K562 (cell line): ENCODE results near the gene ZNF558. TPM values are rescaled to one million over a fixed set of nuclear protein-coding genes. Genes with fewer than 3 reads are reported as not detected.

ENCODE experiments used
- ATF1 ChIP-seq, 2 experiments: fragments of 450-650 bp in 1 of 2; IDR thresholded peaks; 2 replicates each; pipeline ENCODE4 v1.6.1; 2016; ENCODE audit warnings: missing compliant biosample characterization in 1 of 2, missing genetic modification characterization in 1 of 2
- FOXK1 ChIP-seq: sonication (generic); formaldehyde crosslinking; IDR thresholded peaks from 2 replicates; pipeline ENCODE4 v1.8.0; 2022; ENCODE audit warnings: missing genetic modification reagents, mild to moderate bottlenecking, borderline replicate concordance
- GATA2 ChIP-seq: sonication (generic); formaldehyde crosslinking; IDR thresholded peaks from 2 replicates; pipeline ENCODE4 v1.4.0; 2020; ENCODE audit warnings: mild to moderate bottlenecking, missing genetic modification reagents
- HNRNPK ChIP-seq: fragments of 200-400 bp; formaldehyde crosslinking; IDR thresholded peaks from one replicate; pipeline ENCODE4 v1.6.1; 2018; ENCODE audit warnings: mild to moderate bottlenecking, low read depth, low read length; ENCODE audit not compliant: poor library complexity, severe bottlenecking
- IRF1 ChIP-seq: sonication (generic); formaldehyde crosslinking; IDR thresholded peaks from 2 replicates; pipeline ENCODE4 v1.8.0; 2022; ENCODE audit warnings: missing genetic modification reagents, mild to moderate bottlenecking, borderline replicate concordance
- polyA plus RNA-seq, 8 experiments: library from polyadenylated mRNA; depleted of rRNA in 4 of 8; stranded (reverse) in 5 of 8; unstranded in 3 of 8; fragments of >200 nt; fragmentation: Nextera tagmentation in 2 of 8; fragmentation: Illumina TruSeq in 1 of 8; extraction: Ambion mirVana in 2 of 8; extraction: Trizol in 1 of 8; gene quantifications; 2 replicates each; pipeline versions ENCODE4 v1.2.1 to v1.2.3, GENCODE V29; 2011 to 2014; ENCODE audit warnings: inconsistent platforms in 1 of 8, missing spikeins in 1 of 8
- total RNA-seq, 7 experiments: library from RNA; depleted of rRNA in 6 of 7; stranded (reverse); fragments of >200 nt in 6 of 7; fragmentation: Illumina TruSeq in 2 of 7; extraction: Trizol in 2 of 7; gene quantifications; 2 replicates each; pipeline versions ENCODE4 v1.2.1 to v1.2.3, GENCODE V29; 2011 to 2021; ENCODE audit warnings: low replicate concordance in 1 of 7
- TF ChIP-seq, protein P1 (sequence below), 2 experiments: fragments of 450-650 bp; IDR thresholded peaks; 2 replicates each; pipeline ENCODE4 v1.6.1; 2016; ENCODE audit warnings: mild to moderate bottlenecking in 2 of 2, borderline replicate concordance in 1 of 2, low read depth in 1 of 2, moderate library complexity in 1 of 2
- TF ChIP-seq, protein P2 (sequence below): fragments of 450-650 bp; IDR thresholded peaks from 2 replicates; pipeline ENCODE4 v1.6.1; 2018; ENCODE audit not compliant: partially characterized antibody

Gene ZNF558
- total and polyA plus RNA-seq, 9 of the 15 experiments (the other 6 are each of a cell fraction or from before 2014, with no cell fraction given), result 5.4 to 47.6 (median 21.2) TPM

GRCh38 chr19:8832132-8833021 is at the start of gene ZNF558, which contains the start of gene MBD3L1 (continued):
- TF ChIP-seq, protein P1, sequence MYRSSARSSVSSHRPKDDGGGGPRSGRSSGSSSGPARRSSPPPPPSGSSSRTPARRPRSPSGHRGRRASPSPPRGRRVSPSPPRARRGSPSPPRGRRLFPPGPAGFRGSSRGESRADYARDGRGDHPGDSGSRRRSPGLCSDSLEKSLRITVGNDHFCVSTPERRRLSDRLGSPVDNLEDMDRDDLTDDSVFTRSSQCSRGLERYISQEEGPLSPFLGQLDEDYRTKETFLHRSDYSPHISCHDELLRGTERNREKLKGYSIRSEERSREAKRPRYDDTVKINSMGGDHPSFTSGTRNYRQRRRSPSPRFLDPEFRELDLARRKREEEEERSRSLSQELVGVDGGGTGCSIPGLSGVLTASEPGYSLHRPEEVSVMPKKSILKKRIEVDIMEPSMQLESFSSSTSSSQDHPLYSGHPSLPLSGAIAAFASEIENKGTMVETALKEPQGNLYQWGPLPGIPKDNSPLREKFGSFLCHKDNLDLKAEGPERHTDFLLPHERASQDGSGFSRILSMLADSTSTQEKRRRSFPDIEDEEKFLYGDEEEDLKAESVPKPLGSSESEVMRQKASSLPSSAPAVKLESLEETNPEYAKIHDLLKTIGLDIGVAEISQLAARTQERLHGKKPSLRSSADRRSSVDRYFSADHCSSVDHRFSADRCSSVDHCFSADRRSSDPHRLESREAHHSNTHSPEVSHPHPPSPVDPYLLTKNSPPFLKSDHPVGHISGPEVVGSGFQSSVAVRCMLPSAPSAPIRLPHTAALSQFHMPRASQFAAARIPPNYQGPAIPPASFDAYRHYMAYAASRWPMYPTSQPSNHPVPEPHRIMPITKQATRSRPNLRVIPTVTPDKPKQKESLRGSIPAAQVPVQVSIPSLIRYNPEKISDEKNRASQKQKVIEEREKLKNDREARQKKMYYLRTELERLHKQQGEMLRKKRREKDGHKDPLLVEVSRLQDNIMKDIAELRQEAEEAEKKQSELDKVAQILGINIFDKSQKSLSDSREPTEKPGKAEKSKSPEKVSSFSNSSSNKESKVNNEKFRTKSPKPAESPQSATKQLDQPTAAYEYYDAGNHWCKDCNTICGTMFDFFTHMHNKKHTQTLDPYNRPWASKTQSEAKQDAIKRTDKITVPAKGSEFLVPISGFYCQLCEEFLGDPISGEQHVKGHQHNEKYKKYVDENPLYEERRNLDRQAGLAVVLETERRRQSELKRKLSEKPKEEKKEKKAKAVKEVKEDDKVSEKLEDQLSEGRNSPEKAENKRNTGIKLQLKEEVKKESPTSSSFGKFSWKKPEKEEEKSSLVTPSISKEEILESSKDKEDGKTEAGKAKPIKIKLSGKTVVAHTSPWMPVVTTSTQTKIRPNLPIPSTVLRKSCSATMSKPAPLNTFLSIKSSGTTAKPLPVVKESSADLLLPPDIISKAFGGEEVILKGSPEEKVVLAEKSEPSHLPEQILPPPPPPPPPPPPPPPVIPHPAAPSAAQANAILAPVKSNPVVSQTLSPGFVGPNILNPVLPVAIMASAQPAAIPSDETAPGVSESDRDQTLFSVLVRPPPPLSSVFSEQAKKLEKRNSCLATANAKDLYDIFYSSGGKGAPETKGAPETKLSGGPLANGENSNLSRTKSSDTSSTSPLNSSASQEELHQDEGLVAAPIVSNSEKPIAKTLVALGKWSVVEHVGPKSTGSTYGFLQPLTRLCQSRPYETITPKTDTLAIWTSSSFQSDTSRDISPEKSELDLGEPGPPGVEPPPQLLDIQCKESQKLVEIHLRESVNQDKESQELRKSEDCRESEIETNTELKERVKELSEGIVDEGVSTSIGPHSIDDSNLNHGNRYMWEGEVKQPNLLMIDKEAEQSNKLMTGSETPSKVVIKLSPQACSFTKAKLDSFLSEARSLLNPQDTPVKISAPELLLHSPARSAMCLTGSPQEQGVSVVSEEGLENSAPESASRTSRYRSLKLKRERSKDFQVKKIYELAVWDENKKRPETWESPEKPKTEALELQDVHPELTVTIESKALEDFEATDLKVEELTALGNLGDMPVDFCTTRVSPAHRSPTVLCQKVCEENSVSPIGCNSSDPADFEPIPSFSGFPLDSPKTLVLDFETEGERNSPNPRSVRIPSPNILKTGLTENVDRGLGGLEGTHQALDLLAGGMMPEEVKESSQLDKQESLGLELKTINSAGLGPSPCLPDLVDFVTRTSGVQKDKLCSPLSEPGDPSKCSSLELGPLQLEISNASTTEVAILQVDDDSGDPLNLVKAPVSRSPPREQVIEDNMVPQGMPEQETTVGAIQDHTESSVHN (IDR thresholded peaks at IDR 0.05; ENCODE audit: borderline replicate concordance in 1 of 2, low read depth in 1 of 2), result no peak
- TF ChIP-seq GATA2 (CRISPR knock-in tag) (no peak), HNRNPK (no peak), FOXK1 (CRISPR knock-in tag) (0 out of 2 replicates have a peak, but pooled peaks have one; percentile 75), ATF1 (CRISPR knock-in tag; IDR thresholded peaks at IDR 0.05) (peak; percentile 25; the same call in 1 of the 2 replicates), ATF1 (tag; IDR thresholded peaks at IDR 0.05) (peak; percentile 65), IRF1 (CRISPR knock-in tag) (no peak)
- TF ChIP-seq, protein P2, sequence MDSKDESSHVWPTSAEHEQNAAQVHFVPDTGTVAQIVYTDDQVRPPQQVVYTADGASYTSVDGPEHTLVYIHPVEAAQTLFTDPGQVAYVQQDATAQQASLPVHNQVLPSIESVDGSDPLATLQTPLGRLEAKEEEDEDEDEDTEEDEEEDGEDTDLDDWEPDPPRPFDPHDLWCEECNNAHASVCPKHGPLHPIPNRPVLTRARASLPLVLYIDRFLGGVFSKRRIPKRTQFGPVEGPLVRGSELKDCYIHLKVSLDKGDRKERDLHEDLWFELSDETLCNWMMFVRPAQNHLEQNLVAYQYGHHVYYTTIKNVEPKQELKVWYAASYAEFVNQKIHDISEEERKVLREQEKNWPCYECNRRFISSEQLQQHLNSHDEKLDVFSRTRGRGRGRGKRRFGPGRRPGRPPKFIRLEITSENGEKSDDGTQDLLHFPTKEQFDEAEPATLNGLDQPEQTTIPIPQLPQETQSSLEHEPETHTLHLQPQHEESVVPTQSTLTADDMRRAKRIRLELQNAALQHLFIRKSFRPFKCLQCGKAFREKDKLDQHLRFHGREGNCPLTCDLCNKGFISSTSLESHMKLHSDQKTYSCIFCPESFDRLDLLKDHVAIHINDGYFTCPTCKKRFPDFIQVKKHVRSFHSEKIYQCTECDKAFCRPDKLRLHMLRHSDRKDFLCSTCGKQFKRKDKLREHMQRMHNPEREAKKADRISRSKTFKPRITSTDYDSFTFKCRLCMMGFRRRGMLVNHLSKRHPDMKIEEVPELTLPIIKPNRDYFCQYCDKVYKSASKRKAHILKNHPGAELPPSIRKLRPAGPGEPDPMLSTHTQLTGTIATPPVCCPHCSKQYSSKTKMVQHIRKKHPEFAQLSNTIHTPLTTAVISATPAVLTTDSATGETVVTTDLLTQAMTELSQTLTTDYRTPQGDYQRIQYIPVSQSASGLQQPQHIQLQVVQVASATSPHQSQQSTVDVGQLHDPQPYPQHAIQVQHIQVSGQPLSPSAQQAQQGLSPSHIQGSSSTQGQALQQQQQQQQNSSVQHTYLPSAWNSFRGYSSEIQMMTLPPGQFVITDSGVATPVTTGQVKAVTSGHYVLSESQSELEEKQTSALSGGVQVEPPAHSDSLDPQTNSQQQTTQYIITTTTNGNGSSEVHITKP, result peak; percentile 46
